ENCODE data around the gene PIMREG.

Gene PIMREG

GRCh38 chr17:6439951-6440350 is 4.3 kb upstream of the PIMREG start:
- no peak for DNase-seq

DNA sequence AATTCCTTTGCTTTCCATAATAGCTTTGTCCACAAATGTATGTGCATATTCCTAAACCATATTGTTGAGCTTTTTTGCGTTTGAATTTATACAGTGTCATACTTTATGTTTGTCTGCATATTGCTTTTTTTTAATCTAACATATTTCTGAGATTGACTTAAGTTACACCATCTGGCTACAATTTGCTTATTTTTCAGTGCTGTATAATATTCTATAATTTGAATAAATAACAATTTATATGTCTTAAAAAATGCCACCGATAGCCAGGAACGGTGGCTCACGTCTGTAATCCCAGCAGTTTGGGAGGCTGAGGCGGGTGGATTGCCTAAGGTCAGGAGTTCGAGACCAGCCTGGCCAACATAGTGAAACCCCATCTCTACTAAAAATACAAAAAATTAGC is 1.5 kb upstream of the PIMREG start:
- no peak for DNase-seq

DNA sequence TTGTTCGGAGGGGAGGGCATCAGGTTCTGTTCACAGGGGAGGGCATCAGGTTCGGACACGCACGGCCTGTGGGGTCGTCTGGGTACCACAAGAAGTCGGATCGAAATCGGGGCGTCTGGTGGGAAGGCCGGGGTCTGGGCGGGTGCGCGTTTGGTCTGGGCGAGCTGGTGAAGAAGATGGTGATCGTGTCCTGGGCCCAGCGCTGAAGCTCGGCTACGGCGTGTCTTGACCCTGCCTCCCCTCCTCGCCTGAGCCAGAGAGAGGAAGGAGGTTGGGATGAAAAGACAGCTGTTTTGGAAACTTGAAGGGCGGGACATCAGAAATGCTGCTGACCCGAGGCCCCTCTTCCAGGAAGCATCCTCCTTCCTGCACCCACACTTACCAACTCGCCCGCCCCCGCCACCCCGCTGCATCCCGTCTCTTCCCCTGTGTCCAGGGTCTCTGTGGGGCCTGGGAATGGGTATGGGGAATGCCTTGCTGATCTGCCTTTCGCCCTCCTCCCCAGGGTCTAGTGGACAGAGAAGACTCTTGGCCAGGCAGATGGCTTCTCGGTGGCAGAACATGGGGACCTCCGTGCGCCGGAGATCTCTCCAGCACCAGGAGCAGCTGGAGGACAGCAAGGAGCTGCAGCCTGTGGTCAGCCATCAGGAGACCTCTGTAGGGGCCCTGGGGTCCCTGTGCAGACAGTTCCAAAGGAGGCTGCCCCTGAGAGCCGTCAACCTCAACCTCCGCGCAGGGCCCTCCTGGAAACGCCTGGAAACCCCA is 498 bp downstream of the PIMREG start:
- no peak for DNase-seq

GRCh38 chr17:6446516-6447100 is 2.4 kb downstream of the PIMREG start:
- DNase-seq = no peak

- DNase-seq = no peak
These were observed 4.2 kb downstream of the PIMREG start for GRCh38 chr17:6448473-6448872.

GRCh38 chr17:6449307-6449706 is 5.1 kb downstream of the PIMREG start:
- DNase-seq = no peak

GRCh38 chr17:6450926-6451832 is 6.9 kb downstream of the PIMREG start:
- no peak for DNase-seq

- no peak for DNase-seq
These were observed 8.4 kb downstream of the PIMREG start for GRCh38 chr17:6452471-6453266.

- DNase-seq = no peak
These were observed 9.2 kb downstream of the PIMREG start for GRCh38 chr17:6453279-6454024.

DNA sequence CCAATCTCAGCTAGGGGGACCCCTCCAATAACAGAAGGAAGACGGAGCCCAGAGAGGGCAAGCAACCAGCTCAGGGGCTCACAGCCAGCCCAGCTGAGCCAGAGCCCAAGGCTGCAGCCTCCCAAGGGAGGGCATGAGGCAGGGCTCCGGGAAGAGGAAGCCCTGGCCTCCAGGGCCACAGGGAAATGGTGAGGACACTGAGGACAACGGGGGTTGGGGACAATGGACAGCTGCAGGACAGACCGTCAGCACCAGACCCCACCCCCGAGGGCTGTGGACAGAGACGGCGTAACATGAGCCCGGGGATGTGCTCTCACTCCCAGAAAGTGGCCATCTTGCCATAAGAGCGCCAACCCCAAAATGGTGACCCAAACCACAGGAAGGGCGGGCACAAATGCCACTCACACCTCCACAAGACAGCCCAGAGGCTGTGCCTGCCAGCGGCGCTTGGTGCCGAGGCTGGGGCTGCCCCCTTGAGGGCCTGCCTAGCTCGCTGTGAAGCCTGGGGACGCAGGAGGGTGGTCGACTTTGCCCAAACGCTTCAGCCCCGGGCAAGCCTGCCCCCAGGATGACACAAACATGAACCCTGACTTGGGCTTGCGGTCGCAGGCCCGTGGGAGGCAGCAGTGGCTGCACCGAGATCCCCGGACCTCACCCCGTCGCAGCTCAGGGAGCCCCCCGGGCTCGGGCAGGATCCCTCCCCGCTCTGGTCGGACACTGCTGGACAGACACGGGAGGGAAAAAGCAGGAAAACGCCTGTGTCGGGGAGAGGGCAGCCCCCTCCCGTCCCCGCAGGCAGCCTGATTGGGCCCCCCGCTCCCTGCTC is 10.5 kb downstream of the PIMREG start:
- DNase-seq = no peak

DNA sequence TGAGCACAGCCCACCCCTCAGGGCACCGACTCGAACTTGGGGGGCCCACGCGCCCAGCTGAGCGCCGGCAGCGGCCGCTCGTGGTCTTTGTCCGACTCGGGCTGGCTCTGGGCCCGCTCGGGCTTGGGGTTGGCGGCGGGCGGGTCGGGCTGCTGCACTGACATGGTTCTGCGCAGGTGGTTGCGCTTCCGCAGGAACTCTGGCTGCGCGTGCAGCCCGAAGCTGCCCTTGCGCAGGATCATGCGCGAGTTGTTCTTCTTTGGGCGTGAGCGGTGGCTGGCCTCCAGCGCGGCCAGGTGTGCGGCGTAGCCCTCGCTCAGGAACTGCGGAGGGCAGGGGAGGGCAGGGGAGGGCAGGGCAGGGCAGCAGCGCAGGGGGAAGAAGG is 11.1 kb downstream of the PIMREG start:
- DNase-seq = no peak

DNA sequence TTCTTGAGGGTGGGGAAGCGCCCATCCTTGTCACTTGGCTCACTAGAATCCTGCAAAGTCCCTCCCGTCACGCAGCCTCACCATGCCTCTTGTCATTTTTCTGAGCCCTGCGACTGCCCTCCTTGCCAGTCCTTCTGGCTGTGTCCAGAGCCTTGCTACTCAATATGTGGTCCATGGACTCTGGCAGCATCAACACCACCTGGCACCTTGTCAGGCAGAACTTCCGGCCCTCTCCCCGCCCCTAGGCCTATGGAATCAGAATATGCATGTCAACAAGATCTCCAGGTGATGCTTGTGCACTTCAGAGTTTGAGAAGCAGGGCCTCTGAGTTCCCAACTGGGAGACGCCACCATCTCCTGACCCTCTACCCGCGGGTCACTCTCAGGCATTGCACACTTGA is 12.1 kb downstream of the PIMREG start:
- no peak for DNase-seq

DNA sequence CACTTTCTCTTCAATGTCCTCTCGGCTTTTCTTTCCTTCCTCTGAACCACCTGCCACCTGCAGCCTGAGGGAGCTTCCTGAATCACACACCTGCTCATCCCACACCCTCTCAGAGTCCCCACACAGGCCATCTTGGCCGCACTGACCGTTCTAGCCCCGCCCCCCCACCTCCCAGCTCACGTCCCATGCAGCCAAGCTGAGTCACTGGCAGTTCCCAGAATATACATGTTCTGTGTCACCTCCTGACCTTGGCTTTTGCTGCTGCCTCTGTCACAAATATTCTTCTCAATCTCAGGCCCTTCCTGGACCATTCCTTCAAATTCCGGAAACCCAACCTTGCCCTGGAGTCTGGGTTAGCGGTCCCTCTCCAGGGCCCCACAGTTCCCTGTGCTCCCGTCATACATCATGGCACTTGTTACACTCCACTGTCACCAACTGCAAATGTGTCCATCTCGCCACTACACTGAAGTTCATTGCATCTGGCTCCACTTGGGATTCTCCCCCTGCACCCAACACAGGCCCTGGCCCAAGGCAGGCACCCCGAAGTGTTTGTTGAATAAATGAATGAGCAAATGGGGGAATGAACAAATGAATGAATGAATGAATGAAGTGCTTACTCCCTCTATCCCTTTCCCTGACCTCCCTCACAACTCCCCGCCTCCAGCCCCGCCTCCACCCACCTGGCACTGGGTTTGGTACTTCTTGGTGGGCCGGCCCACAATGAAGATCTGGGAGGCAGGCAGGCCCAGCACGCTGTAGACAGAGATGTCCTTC is 12.8 kb downstream of the PIMREG start:
- no peak for DNase-seq

DNA sequence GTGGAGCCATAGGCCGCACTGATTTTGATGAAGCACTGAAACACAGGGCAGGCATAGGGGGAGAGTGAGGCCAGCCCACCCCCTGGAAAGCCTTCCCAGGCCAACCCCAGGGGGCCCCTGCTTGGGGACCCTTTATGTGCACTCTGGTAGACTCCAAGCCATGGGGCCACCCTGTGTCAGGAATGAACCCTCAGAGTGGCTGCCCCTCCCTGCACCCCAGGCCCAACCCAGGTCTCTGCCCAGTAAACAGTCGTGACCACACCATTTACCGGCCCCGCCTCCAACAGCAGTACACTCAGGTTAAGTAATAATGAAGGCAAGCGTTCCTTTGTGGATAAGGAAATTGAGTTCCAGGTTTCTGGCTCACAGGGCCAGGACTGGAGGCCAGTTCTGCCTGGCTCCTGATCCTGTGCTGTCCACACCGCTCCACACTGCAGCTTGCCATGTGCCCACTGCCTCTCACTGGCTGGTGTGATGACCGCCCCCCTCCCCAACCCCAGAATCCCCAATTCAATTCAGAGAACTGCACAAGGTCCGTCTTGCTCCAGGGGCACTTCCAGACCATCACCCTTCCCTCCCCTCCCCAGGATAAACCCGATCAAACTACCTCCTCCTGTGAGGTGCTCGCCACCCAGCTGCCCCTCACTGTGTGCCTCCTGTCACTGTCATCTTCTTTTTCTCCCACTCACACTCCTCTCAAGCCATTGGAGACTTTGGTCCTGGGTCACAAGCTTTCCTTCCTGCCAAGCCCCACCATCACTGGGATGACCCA is 13.6 kb downstream of the PIMREG start:
- DNase-seq = no peak

DNA sequence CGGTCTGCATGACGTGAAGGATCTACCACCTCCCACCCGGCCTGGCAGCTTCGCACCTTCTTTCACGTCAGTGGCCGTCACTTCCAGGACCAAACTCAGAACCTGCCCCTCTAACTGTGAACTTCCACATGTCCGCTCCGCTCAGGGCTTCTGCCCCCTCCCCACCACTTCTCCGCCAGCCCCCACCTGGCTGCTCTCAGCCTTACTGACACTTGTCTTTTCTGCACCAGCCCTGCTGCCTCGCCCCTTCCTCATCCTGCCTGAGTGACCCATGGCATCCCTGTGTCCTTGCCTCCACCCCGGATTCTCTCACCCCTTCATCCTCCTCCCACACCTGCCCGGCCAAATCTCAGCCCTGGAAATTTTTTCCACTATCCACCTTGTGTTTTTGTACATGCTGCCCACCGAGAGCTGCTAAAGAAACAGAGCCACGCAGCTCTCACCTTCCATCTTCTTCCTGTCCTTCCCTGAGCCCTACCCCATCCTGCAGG is 14.2 kb downstream of the PIMREG start:
- DNase-seq = no peak

GRCh38 chr17:6460531-6461161 is 16.4 kb downstream of the PIMREG start:
- no peak for DNase-seq

DNA sequence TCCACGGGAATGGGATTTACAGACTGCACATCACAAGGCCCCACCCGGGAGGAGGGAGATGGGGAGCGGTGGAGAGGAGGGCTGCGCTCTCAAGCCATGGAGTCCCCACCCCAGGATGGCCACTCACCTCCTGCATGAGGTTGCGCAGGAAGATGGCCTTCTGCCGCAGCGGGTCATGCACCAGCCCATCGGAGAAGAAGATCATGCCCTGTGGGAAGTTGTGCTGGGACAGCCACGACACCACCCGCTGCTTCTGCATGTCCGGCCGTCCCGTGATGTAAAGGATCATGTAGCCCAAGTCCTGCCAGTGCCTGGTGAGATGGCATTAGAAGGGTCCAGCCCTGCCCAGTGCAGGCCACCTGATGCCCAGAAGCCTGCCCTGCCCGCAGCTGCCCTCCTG is 17.0 kb downstream of the PIMREG start:
- no peak for DNase-seq

GRCh38 chr17:6461792-6462524 is 17.7 kb downstream of the PIMREG start:
- DNase-seq = no peak

Measured in cerebellar nuclear complex (tissue), 1 donor.